Bronchial epithelial cell (primary cell): Measurements from ENCODE around the gene BCL2L1. TPM values are rescaled to one million over a fixed set of nuclear protein-coding genes. Genes with fewer than 3 reads are reported as not detected.

Experiments used
- DNase-seq: peaks from one replicate; pipeline ENCODE4 v3.0.0-alpha.2; 2010; ENCODE audit warnings: low read depth
- FAIRE-seq: peaks from 2 replicates; lab custom pipeline; 2011; peaks lifted over from hg19 to GRCh38; lab: Jason Lieb, UNC
- H3K27me3 ChIP-seq: 2 replicates; pipeline ENCODE4 v1.5.1; 2011; ENCODE audit warnings: low read length; ENCODE audit not compliant: control insufficient read depth, insufficient read depth
- H3K36me3 ChIP-seq: 2 replicates; pipeline ENCODE4 v1.5.1; 2011; ENCODE audit warnings: low read length; ENCODE audit not compliant: control insufficient read depth, insufficient read depth
- H3K4me3 ChIP-seq: 2 replicates; pipeline ENCODE4 v1.5.1; 2011; ENCODE audit warnings: mild to moderate bottlenecking, low read depth, low read length, control low read depth
- CTCF ChIP-seq: IDR thresholded peaks from 2 replicates; pipeline ENCODE4 v1.5.1; 2011; ENCODE audit warnings: mild to moderate bottlenecking, moderate library complexity, low read length, control low read depth, inconsistent platforms; ENCODE audit not compliant: insufficient read depth, severe bottlenecking
- total RNA-seq: library from RNA; depleted of rRNA; stranded (reverse); fragments of >200 nt; gene quantifications from 2 replicates; pipeline ENCODE4 v1.2.1, GENCODE V29; 2014

Gene BCL2L1
- total RNA-seq, 1 donor from 2014 or later = 93.5 TPM

- H3K27me3 ChIP-seq = no peaks in the 10 kb centered on the region
- peaks cover 18% of the 10 kb centered on the region for H3K36me3 ChIP-seq
- FAIRE-seq (no peak), DNase-seq (peak; percentile 81)
- no peak for TF ChIP-seq CTCF
- no peak overlapping the region for H3K4me3 ChIP-seq
These were observed 9.9 kb downstream of the BCL2L1 start for GRCh38 chr20:31712564-31713311.

- FAIRE-seq = no peak
- peaks cover 18% of the 10 kb centered on the region for H3K36me3 ChIP-seq
These were observed 10.5 kb downstream of the BCL2L1 start for GRCh38 chr20:31712112-31712553.

GRCh38 chr20:31711179-31712111 lies 11.2 kb downstream of the BCL2L1 start:
- DNase-seq = peak; percentile 48
- TF ChIP-seq CTCF = no peak
- Histone ChIP-seq H3K27me3 (no peaks in the 10 kb centered on the region), H3K4me3 (no peak overlapping the region), H3K36me3 (peaks cover 21% of the 10 kb centered on the region)
- no peak for FAIRE-seq

More at GRCh38 chr20:31712112-31712553, 10.5 kb downstream of the BCL2L1 start:
- TF ChIP-seq CTCF = no peak
- no peak overlapping the region for H3K4me3 ChIP-seq
- no peaks in the 10 kb centered on the region for H3K27me3 ChIP-seq
- DNase-seq = no peak

GRCh38 chr20:31710423-31711108 lies 12.1 kb downstream of the BCL2L1 start:
- Histone ChIP-seq H3K27me3 (no peaks in the 10 kb centered on the region), H3K36me3 (peaks cover 23% of the 10 kb centered on the region), H3K4me3 (no peak overlapping the region)
- FAIRE-seq = no peak
- TF ChIP-seq CTCF = no peak
- peak; percentile 98 for DNase-seq

GRCh38 chr20:31709939-31710338 lies 12.7 kb downstream of the BCL2L1 start:
- TF ChIP-seq CTCF = no peak
- peaks cover 21% of the 10 kb centered on the region for H3K36me3 ChIP-seq
- DNase-seq (no peak), FAIRE-seq (no peak)
- no peak overlapping the region for H3K4me3 ChIP-seq
- H3K27me3 ChIP-seq = no peaks in the 10 kb centered on the region
